Chondrocyte (in vitro differentiated cells): ENCODE data around the gene GASK1A. TPM values are rescaled to one million over a fixed set of nuclear protein-coding genes. Genes with fewer than 3 reads are reported as not detected.

ENCODE experiments used
- DNase-seq: peaks from one replicate; pipeline ENCODE4 v3.0.0; 2021; ENCODE audit warnings: mixed read lengths, low spot score
- H3K27ac Mint-ChIP-seq: one replicate; pipeline ENCODE4 v1.8.0; 2021; ENCODE audit warnings: mild to moderate bottlenecking, moderate library complexity, mixed read lengths; ENCODE audit not compliant: unreplicated experiment
- H3K27me3 Mint-ChIP-seq: 2 replicates; pipeline ENCODE4 v1.8.0; 2021; ENCODE audit warnings: low read depth, mixed read lengths
- H3K36me3 Mint-ChIP-seq: 2 replicates; pipeline ENCODE4 v1.8.0; 2021; ENCODE audit warnings: low read depth, mixed read lengths
- H3K4me1 Mint-ChIP-seq: 2 replicates; pipeline ENCODE4 v1.8.0; 2021; ENCODE audit warnings: low read depth, mild to moderate bottlenecking, mixed read lengths
- H3K4me3 Mint-ChIP-seq: one replicate; pipeline ENCODE4 v1.8.0; 2021; ENCODE audit warnings: mild to moderate bottlenecking, moderate library complexity, mixed read lengths; ENCODE audit not compliant: unreplicated experiment
- H3K9me3 Mint-ChIP-seq: 2 replicates; pipeline ENCODE4 v1.8.0; 2021; ENCODE audit warnings: low read depth, mixed read lengths
- CTCF ChIP-seq: fragments of 200-600 bp; sonication (generic); IDR thresholded peaks from 2 replicates; pipeline ENCODE4 v1.5.0; 2021; ENCODE audit warnings: antibody characterized with exemption, mild to moderate bottlenecking, moderate library complexity
- total RNA-seq: library from RNA; stranded (reverse); gene quantifications from 3 replicates; pipeline ENCODE4 v1.2.1, GENCODE V29; 2021

GASK1A gene
- total RNA-seq, 1 donor from 2014 or later = 0.17 TPM

- no peaks in the 10 kb centered on the region for H3K4me1 Mint-ChIP-seq
- H3K9me3 Mint-ChIP-seq = no peaks in the 10 kb centered on the region
- no peak for TF ChIP-seq CTCF
- DNase-seq = no peak
- no peak overlapping the region for H3K4me3 Mint-ChIP-seq
- peaks cover 15% of the 10 kb centered on the region for H3K27me3 Mint-ChIP-seq
- H3K27ac Mint-ChIP-seq = no peak overlapping the region
- no peaks in the 10 kb centered on the region for H3K36me3 Mint-ChIP-seq
Measured at GRCh38 chr3:42991341-42992315, 12.5 kb downstream of the GASK1A start.

GRCh38 chr3:42994595-42994994 is 15.5 kb downstream of the GASK1A start:
- Mint-ChIP-seq H3K4me1 (no peaks in the 10 kb centered on the region), H3K4me3 (no peak overlapping the region), H3K9me3 (no peaks in the 10 kb centered on the region), H3K36me3 (no peaks in the 10 kb centered on the region), H3K27ac (no peak overlapping the region), H3K27me3 (peaks cover 4% of the 10 kb centered on the region)
- no peak for TF ChIP-seq CTCF
- no peak for DNase-seq

GRCh38 chr3:42996021-42996420 is 16.9 kb downstream of the GASK1A start:
- no peak for DNase-seq
- Mint-ChIP-seq H3K27ac (no peak overlapping the region), H3K36me3 (no peaks in the 10 kb centered on the region), H3K4me3 (no peak overlapping the region), H3K4me1 (peaks cover 8% of the 10 kb centered on the region), H3K9me3 (no peaks in the 10 kb centered on the region), H3K27me3 (peaks cover 3% of the 10 kb centered on the region)
- TF ChIP-seq CTCF = no peak

GRCh38 chr3:42996633-42997075 is 17.5 kb downstream of the GASK1A start:
- H3K9me3 Mint-ChIP-seq = no peaks in the 10 kb centered on the region
- H3K4me1 Mint-ChIP-seq = peaks cover 15% of the 10 kb centered on the region
- no peak overlapping the region for H3K27ac Mint-ChIP-seq
- H3K36me3 Mint-ChIP-seq = no peaks in the 10 kb centered on the region
- no peak overlapping the region for H3K4me3 Mint-ChIP-seq
- H3K27me3 Mint-ChIP-seq = no peaks in the 10 kb centered on the region
- no peak for TF ChIP-seq CTCF
- DNase-seq = no peak

- H3K27ac Mint-ChIP-seq = no peak overlapping the region
- H3K9me3 Mint-ChIP-seq = no peaks in the 10 kb centered on the region
- H3K27me3 Mint-ChIP-seq = no peaks in the 10 kb centered on the region
- H3K4me3 Mint-ChIP-seq = no peak overlapping the region
- peaks cover 18% of the 10 kb centered on the region for H3K4me1 Mint-ChIP-seq
- no peak for DNase-seq
- no peaks in the 10 kb centered on the region for H3K36me3 Mint-ChIP-seq
- TF ChIP-seq CTCF = no peak
Measured at GRCh38 chr3:42999212-42999611, 20.1 kb downstream of the GASK1A start.
